Activated CD8-positive, alpha-beta memory T cell treated with anti-CD3 and anti-CD28 coated beads, Interleukin-2, amount 50 U/mL, for 24 hours (primary cell): ENCODE measurements around the gene CST4.
"Not testable (repeated sequence)": the region's sequence is repeated elsewhere in the genome, so short reads cannot be mapped to it uniquely, and the experiment has no call there.

Experiments
- DNase-seq: peaks from one replicate; pipeline ENCODE4 v3.0.0-alpha.2; 2020; ENCODE audit errors: extremely low read depth

Gene CST4

GRCh38 chr20:23688684-23689398 lies at the start of gene CST4:
Gene CST4, minus strand, starts transcription at chr20:23689038. Its CDS starts 69 bp downstream, at chr20:23688969.
- not testable (repeated sequence) for DNase-seq

- DNase-seq, result not testable (repeated sequence)
Measured at GRCh38 chr20:23735391-23735790, 46.6 kb upstream of the CST4 start.

DNA sequence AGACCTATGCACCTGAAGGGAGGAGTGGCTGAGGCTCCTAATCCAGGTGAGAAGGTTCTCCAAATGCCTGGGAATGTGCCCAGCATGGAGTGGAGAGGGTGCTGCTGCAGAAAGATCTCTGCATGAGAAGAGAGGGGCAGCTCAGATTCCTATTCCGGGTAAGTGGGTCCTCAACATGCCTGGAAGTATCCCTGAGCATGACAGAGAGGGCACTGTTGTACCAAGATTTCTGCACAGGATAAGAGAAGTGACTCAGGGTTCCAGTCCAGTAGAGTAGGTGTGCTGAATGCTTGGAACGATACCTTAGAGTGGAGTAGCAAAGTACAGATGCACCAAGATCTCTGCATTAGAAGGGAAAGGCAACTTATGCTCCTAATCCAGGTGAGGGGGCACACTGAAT lies 46.1 kb upstream of the CST4 start:
- DNase-seq, result not testable (repeated sequence)

DNA sequence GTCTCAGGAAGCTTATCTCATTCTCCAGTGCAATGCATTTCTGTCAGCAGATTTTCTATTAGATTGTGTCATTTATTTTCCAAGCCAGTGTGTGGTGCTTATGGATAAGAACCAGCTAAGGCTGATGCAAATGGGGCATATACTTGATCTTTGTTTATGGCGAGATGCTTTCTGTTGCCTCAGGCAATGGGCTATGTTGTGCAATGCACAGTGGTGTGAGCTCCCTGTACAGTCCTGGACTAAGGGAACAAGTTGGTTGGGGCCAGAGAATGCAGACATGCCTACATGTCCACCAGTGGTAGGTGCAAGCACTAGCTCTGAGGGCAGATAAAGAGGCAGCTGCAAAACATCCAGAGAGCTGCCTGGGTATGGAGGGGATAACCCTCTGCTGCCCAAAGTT lies 45.6 kb upstream of the CST4 start:
- DNase-seq, result not testable (repeated sequence)

GRCh38 chr20:23727016-23727415 lies 38.2 kb upstream of the CST4 start:
- no peak for DNase-seq

- no peak for DNase-seq
Measured at GRCh38 chr20:23725102-23725501, 36.3 kb upstream of the CST4 start.

DNA sequence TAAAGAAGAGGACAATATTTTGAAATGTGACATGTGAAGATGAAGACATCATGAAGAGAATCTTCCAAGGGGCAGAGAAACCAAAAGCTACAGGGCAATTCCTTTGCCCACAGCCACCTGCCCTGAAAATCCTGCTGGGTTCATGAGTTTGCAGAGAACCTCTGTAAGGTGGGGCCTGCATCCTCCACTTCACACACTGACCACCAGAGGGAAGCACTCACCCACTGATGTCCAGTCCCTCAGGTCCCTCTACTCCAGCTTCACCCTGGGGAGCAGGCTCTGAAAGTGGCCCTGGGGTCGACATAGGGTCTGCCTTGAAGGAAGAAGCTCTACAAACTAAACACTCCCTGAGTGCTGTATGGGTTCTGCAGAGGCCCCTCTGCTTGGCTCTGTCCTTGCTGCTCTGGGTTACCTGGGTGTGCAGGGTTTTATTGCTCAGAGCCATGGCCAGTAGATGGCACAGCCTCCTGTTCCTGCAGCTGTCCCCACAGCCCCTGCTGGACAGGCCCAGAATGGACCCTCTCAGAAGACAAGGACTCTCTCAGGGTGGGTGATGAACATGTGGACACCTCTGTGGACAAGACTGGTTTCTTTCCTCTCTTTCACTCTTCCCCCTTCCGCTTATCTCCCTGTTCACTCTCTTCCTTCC lies 34.9 kb upstream of the CST4 start:
- not testable (repeated sequence) for DNase-seq

- DNase-seq, result not testable (repeated sequence)
Measured at GRCh38 chr20:23722851-23723250, 34.0 kb upstream of the CST4 start.

- DNase-seq, result no peak
Measured at GRCh38 chr20:23721962-23722361, 33.1 kb upstream of the CST4 start.

- DNase-seq, result not testable (repeated sequence)
Measured at GRCh38 chr20:23719351-23719750, 30.5 kb upstream of the CST4 start.

GRCh38 chr20:23711778-23712177 lies 22.9 kb upstream of the CST4 start:
- not testable (repeated sequence) for DNase-seq

GRCh38 chr20:23710771-23711170 lies 21.9 kb upstream of the CST4 start:
- no peak for DNase-seq

DNA sequence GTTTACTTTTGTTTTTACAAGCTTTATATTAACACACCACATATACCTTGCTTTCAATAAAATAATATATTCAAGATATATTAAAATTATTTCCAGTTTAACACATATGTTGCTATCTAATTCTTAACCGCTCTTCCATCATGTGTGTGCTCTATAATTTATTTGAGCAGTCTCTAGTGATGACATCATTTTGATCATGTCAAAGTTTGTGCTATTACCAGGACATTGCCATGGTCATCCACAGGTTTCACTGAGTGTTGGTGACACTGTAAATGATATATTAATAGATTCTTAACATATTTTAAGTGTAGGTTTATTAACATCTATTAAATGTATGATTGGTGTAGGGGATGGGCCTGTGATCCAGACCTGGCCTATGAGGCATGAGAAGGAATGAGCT lies 17.1 kb upstream of the CST4 start:
- no peak for DNase-seq

DNA sequence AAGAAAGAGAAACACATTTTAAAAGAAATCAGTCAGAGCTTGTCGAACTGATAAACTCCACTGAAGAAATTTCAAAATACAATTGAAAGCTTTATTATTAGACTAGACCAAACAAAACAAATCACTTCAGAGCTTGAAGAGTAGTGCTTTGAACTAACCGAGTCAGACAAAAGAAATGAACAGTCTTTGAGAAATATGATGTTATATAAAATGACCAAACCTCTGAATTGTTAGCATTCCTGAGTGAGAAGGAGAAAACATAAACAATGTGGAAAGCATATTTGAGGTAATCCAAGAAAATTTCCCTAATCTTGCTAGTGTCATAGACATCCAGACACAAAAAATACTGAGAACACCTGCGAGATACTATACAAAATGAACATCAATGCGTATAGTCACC lies 13.2 kb upstream of the CST4 start:
- no peak for DNase-seq

DNA sequence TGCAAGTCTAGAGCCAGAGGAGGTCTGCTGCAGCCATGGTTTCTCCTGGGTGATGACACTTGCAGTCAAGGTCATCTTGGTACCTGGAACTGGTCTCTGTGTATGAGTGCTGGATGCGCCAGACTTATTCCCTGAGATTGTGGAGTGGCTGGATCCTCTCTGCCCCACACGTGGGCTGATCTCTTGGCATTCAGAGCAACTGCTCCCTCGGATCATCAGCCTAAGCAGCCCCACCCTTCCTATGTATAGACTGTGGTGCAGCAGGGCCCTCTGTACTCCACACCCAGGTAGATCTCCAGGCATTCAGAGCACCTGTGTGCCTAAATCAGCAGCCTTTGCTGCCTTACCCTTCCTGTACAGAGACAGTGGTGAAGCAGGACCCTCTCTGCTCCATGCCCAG lies 12.1 kb upstream of the CST4 start:
- no peak for DNase-seq

DNA sequence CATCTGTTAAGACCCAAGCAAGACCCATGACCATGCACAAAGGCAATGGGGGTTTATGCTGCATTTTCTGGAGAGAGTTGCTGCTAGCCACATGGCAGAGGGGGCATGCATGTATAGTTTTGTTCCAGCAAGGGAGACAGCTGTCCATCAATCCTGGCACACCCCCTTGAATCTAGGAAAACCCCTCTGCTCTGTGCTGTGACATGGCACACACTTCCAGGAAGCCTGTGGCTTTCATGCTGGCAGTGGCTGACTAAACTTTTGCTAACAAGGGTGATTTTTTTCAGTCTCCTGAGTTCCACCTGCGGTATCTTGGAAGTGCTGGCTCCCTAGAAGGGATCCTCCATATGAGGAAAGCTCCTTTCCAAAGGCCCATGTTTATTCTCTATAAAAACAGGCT lies 9.1 kb upstream of the CST4 start:
- DNase-seq, result no peak

DNA sequence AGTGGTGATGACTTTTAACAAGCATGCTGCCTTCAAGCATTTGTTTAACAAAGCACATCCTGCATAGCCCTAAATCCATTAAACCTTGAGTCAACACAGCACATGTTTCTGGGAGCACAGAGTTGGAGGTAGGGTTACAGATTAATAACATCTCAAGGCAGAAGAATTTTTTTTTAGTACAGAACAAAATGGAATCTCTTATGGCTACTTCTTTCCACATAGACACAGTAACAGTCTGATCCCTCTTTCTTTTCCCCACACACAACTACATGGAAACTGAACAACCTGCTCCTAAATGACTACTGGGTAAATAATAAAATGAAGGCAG lies 6.2 kb upstream of the CST4 start:
- DNase-seq, result not testable (repeated sequence)

DNA sequence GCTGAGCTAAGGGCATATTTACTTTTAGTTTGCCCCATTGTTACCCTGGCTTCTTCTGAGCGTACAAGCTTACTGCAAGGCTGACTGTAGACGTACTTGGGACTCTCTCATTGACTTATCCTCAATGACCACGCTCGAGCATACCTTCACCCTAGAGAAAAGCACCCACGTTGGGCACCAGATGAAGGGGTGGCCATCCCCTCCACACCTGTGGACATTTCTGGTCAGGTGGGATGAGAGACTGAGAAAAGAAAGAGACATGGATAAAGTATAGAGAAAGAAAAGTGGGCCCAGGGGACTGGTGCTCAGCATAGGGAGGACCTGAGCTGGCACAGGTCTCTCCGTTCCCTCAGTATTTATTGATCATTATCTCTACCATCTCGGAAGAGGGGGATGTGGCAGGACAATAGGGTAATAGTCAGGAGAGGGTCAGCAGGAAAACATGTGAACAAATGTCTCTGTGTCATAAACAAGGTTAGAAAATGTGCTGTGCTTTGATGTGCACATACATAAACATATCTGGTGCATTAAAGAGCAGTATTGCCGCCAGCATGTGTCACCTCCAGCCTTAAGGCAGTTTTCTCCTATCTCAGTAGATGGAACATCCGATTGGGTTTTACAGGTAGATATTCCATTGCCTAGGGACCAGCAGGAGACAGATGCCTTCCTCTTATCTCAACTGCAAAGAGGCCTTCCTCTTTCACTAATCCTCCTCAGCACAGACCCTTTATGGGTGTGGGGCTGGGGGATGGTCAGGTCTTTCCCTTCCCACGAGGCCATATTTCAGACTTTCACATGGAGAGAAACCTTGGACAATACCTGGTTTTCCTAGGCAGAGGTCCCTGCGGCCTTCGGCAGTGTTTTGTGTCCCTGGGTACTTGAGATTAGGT lies 5.6 kb upstream of the CST4 start:
- DNase-seq, result not testable (repeated sequence)

DNA sequence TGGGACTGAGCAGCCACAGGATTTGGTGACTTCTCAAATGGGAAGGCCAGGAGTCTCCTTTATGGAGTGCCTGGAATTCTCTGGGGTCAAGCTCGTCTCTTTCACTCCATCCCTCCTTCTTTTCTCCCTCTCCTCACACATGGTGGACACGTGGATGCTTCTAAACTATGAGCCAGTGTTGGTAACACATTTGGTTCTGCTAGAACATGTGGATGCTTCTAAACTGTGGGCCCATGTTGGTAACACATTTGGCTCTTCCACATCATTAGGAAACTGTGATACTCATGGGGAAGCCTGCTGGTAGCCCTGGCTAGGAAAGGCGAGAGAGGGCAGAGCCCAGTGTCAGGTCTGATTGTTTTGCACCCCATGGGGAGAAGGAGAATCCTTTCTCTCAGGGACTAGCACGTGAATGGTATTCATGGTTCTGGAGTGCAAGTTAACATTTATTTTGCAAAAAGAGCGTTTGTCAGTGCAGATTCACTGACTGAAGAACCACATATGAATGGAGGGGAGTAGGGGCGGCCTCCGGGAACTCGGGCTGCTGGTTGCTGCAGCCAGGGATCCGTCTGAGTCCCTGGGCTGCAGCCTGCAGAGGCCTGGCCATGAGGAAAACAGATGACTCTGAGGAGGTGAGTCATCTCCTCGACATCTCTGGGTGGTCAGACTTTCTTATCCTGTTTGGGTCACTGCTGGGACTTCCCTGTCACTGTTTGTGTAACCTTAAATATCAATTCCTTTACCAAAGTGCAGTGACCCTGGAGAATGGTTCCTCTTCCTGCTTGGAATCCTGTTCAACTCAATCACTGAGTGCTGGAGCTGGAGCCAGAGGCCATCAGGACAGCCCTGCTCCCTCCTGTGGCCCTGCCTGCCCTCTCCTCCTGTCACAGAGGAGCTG lies 4.1 kb upstream of the CST4 start:
- not testable (repeated sequence) for DNase-seq

DNA sequence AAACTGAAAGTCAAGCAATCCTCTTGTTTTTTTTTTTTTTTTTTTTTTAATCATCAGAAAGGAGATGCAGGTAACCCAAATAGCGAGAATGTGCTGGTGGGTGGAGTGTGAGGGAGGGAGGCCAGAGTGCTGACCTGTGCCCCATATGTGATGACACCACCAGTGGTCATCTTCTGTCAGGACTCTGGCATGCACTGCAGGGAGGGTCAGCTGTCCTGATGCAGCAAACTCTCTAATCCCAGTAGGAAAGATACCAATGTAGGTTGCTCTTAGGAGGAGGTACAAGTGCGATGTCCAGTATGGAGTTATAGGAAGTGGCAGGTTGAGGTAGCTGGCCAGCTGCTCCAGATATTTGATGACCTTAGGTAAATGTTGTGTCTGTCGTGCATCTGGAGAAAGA lies 2.8 kb upstream of the CST4 start:
- no peak for DNase-seq

GRCh38 chr20:23690581-23690980 lies 1.7 kb upstream of the CST4 start:
- no peak for DNase-seq

- DNase-seq, result no peak
Measured at GRCh38 chr20:23689399-23689690, 507 bp upstream of the CST4 start.
